ENCODE results near the gene HERC3.

The HERC3 gene

DNA sequence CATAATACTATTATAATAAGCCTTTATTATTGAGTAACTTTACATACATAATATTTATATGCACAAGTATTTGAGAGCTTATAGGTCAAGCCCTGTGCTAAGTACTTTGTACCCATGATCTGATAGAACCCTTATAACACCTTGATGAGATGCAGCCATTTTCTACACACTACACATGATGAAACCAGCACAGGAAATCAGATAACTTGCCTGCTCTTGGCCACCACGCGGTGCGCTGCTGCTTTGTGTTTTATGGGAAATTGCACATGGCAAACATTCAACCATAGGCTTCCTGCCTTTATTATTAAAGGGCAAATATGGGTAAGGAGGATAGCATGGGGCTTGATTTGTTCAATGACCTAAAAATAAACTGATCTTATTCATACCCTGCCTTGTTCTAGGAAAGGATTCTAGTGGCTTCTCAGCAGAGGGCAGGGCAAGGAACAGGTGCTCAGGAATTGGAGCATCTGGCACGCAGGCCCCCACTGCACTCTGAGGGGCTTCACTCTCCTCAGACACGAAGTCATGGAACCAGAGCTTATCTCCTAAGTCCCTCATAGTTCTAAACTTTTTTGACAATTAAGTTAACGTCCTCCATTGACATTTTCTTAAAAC, 137.0 kb downstream of the HERC3 start:
- TF ChIP-seq, protein P1, sequence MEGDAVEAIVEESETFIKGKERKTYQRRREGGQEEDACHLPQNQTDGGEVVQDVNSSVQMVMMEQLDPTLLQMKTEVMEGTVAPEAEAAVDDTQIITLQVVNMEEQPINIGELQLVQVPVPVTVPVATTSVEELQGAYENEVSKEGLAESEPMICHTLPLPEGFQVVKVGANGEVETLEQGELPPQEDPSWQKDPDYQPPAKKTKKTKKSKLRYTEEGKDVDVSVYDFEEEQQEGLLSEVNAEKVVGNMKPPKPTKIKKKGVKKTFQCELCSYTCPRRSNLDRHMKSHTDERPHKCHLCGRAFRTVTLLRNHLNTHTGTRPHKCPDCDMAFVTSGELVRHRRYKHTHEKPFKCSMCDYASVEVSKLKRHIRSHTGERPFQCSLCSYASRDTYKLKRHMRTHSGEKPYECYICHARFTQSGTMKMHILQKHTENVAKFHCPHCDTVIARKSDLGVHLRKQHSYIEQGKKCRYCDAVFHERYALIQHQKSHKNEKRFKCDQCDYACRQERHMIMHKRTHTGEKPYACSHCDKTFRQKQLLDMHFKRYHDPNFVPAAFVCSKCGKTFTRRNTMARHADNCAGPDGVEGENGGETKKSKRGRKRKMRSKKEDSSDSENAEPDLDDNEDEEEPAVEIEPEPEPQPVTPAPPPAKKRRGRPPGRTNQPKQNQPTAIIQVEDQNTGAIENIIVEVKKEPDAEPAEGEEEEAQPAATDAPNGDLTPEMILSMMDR (IDR thresholded peaks at IDR 0.05), result no peak
- Histone ChIP-seq H3K27ac (no peak overlapping the region), H3K4me3 (no peak overlapping the region)
- DNase-seq (ENCODE audit: low spot score), result no peak

DNA sequence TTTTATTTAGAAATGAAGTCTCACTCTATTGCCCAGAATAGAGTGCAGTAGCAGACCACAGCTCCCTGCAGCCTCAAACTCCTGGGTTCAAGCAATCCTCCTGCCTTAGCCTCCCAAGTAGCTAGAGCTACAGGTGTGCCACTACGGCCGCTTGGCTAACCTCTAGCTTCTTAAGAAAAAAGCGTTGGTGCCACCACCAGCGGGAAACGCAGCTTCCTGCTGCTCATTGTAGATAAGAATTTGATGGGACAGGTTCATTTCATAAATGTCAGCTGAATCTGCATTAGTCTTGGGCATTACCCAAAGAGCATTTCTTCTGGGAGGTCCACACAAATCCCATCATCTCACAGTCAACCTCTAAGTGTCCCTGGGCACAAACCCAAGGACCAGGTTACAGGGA, 138.5 kb downstream of the HERC3 start:
- Histone ChIP-seq H3K4me3 (no peak overlapping the region), H3K27ac (no peak overlapping the region)
- DNase-seq (ENCODE audit: low spot score), result no peak
- TF ChIP-seq, protein P1 (IDR thresholded peaks at IDR 0.05), result no peak

DNA sequence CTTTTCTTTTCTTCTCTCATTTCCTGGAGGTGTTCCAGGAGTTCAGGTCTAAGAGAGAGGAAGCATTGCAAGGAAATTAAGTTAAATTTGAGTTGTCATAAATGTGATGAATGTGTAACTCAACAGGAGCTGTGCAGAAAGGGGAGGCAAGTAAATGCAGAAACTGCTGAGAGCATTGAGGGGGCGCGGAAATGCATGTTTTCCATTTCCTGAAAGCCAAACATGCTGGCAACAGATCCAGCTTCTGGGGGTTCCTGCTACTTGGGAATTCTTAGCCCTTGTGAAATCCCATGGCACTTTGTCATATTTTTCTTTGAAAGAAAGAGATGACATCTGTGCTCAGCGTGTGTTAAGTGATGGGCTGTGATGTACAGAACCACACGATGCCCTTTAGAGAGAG, 139.1 kb downstream of the HERC3 start:
- no peak for DNase-seq (ENCODE audit: low spot score)
- TF ChIP-seq, protein P1 (IDR thresholded peaks at IDR 0.05), result no peak
- Histone ChIP-seq H3K27ac (no peak overlapping the region), H3K4me3 (no peak overlapping the region)

DNA sequence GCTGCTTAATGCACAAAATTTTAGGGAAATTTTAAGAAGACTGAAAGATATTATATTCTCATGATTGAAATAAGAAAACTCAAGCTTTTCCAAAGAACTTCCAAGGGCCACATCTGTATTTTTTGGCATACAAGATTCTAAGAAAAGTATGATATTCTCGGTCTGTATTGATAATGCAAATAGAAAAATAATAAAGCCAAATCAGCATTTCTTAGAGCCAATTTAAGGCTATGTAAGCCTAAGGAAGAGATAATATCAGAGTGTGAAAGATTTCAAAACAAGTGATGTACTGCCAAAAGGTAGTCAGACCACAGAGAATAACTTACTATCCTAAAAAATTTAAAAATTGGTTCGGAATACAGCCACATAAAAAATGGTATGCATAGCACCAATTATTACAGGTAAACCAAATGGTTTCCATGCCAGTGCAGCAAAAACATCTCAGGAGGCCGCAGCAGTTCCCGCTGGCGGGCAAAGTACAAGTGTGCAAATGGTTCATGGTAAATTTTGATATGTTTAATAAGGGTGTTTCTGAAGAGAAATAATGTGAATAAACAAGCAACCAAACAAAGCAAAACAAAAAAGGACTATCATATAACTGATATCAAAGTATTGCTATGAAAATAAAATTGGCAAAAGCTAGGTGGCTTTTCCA, 140.6 kb downstream of the HERC3 start:
- Histone ChIP-seq H3K27ac (no peak overlapping the region), H3K4me3 (no peak overlapping the region)
- TF ChIP-seq, protein P1 (IDR thresholded peaks at IDR 0.05), result no peak
- DNase-seq (ENCODE audit: low spot score), result no peak

DNA sequence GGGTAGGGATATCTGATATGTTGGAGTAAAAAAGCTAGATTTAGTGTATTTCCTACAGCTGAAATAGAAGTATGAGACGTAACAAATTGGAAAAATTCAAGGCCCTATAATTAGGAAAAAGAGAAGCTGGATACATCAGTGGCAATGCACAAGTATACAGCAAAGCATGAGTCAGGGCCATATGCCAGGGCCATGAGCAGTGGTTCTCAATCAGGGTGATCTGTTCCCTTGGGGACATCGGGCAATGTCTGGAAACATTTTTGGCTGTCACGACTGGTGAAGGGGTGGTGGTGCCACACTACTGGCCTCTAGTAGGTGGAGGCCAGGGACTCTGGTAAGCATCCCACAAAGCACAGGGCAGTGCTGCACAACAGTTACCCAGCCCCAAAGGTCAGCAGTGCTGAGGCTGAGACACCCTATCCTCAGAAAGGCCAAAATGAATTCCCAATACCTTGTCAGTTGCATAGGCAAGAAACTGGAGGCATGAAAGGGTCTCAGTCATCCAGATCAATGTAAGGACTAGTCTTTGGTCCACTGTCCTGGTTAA, 142.2 kb downstream of the HERC3 start:
- TF ChIP-seq, protein P1 (IDR thresholded peaks at IDR 0.05), result no peak
- DNase-seq (ENCODE audit: low spot score), result no peak
- no peak overlapping the region for H3K4me3 ChIP-seq
- peak overlapping the region in 1 of 2 donors; percentile 73 for H3K27ac ChIP-seq

DNA sequence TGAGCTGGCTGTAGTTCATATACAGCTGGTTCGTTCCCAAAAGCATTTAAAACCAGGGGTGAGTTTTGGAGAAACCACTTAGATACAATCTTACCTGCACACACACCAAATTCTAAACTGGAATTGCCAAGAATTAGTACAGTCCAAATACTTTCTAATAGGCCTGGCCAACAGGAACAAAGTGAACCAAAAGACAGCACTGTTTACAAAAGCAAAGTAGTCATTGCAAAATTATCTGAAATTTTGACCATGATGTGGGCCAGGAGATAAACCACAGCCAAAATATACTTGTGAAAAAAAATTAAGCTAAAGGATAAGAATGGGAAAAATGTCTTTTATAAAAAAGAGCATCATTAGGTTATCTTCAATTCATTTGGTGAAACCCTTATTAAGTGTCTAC, 143.3 kb downstream of the HERC3 start:
- no peak for DNase-seq (ENCODE audit: low spot score)
- Histone ChIP-seq H3K27ac (peak overlapping the region; percentile 30 to 73), H3K4me3 (no peak overlapping the region)
- TF ChIP-seq, protein P1 (IDR thresholded peaks at IDR 0.05), result no peak

DNA sequence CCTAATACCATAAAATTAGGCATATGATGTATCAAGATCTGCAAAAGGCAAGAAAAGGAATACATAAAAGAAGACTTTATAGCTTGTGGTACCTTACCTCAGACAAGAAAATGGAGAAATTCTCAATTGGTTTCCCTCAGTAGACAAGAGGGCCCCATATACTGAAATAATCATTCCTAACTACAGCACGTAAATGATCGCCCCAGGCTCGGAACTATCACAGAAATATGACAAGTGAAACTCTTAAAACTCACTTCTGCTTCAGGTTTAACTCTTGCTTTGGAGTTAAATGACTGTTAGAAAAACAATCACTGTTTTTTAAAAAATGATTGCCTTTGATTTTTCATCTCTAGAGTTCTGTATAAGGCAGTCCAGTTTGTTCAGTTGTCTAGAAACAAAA, 144.0 kb downstream of the HERC3 start:
- TF ChIP-seq, protein P1 (IDR thresholded peaks at IDR 0.05), result no peak
- Histone ChIP-seq H3K4me3 (no peak overlapping the region), H3K27ac (peak overlapping the region; percentile 30 to 58)
- DNase-seq (ENCODE audit: low spot score), result no peak

All from coronary artery (tissue), 2 donors.